Measurements from ENCODE around the gene ANKFY1. TPM values are rescaled to one million over a fixed set of nuclear protein-coding genes. Genes with fewer than 3 reads are reported as not detected.
"Not testable (repeated sequence)": the region's sequence is repeated elsewhere in the genome, so short reads cannot be mapped to it uniquely, and the experiment has no call there.

The ANKFY1 gene
- total RNA-seq, 3 donors from 2014 or later = 36.3 to 44.2 (median 42.1) TPM

DNA sequence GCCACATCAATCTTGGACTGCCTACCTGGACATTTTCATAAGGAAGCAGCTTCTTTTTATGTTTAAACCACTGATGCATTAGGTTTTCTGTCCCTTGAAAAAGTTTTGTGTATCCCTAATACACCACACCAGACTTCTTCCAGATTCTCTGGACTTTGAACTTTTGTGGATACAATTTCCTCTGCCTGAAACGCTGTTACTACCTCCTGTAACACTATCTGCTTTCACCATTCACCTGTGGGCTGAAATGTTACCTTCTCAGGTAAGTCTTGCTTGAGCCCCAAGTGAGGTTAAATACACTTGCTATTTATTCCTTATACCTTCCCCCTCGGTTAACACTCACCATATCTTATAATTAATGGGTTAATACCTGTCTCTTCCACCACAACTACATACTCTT lies 123.7 kb downstream of the ANKFY1 start:
- TF ChIP-seq, protein P1, sequence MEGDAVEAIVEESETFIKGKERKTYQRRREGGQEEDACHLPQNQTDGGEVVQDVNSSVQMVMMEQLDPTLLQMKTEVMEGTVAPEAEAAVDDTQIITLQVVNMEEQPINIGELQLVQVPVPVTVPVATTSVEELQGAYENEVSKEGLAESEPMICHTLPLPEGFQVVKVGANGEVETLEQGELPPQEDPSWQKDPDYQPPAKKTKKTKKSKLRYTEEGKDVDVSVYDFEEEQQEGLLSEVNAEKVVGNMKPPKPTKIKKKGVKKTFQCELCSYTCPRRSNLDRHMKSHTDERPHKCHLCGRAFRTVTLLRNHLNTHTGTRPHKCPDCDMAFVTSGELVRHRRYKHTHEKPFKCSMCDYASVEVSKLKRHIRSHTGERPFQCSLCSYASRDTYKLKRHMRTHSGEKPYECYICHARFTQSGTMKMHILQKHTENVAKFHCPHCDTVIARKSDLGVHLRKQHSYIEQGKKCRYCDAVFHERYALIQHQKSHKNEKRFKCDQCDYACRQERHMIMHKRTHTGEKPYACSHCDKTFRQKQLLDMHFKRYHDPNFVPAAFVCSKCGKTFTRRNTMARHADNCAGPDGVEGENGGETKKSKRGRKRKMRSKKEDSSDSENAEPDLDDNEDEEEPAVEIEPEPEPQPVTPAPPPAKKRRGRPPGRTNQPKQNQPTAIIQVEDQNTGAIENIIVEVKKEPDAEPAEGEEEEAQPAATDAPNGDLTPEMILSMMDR (IDR thresholded peaks at IDR 0.05) = no peak
- TF ChIP-seq POLR2A (IDR thresholded peaks at IDR 0.05) (no peak), POLR2AphosphoS5 (IDR thresholded peaks at IDR 0.05) (no peak)
- H3K27me3 ChIP-seq = no peaks in the 10 kb centered on the region
- H3K36me3 ChIP-seq = no peaks in the 10 kb centered on the region
- H3K27ac ChIP-seq = no peak overlapping the region
- intact Hi-C loops (cut with DNase I; ENCODE audit: low total_unique reads) = loop anchor here (10.0 kb wide), 1 partner anchor 1745 kb away; no protein-coding TSS in a partner anchor
- no peaks in the 10 kb centered on the region for H3K9me3 ChIP-seq
- DNase-seq (ENCODE audit: low spot score in 2 of 2) = no peak
- no peak overlapping the region for H3K4me3 ChIP-seq
- H3K4me1 ChIP-seq = peaks cover 7 to 10% of the 10 kb centered on the region in 2 donors

DNA sequence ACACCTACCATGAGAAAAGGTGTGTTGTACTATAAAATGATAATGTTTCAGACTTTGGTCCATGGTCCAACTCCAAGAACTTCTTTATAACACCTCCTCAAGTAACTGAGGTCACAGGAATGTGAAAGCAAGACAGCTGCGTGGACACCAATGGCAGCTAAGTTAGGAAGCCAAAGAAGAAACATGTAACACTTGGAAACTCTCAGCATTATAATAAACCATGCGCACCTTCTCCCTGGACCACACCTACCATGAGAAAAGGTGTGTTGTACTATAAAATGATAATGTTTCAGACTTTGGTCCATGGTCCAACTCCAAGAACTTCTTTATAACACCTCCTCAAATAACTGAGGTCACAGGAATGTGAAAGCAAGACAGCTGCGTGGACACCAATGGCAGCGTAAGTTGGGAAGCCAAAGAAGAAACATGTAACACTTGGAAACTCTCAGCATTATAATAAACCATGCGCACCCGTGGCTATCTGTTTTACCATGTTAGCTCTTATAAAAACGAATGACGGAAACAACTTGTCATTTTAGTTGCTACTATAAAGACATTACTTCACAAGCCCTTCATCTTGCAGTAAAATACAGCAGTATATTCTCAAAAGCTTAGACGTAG lies 124.8 kb downstream of the ANKFY1 start:
- intact Hi-C loops (cut with DNase I; ENCODE audit: low total_unique reads); H3K36me3 ChIP-seq; H3K27me3 ChIP-seq; DNase-seq (ENCODE audit: low spot score in 2 of 2); H3K27ac ChIP-seq; H3K9me3 ChIP-seq; H3K4me3 ChIP-seq; H3K4me1 ChIP-seq: not testable (repeated sequence)

DNA sequence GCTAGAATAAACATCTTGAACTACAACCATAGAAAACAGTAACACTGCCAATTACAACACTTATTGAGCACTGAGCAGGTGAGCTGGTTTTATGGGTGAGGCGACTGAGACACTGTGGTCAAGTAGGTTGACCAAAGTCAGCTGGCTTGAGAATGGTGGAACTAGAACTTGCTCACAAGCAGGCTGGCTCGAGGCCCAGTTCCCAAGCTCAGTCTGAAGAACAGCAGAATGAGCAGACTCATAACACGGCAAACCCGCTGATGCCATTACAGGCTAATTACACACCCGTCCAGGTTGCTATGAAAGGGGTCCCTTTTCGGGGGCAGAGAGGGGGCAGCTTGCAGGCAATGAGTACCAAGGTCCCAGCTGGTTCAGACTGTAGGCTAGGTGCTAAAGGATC lies 127.4 kb downstream of the ANKFY1 start:
- H3K27ac ChIP-seq = peak overlapping the region in 1 of 2 donors; percentile 40
- H3K4me3 ChIP-seq = no peak overlapping the region
- H3K9me3 ChIP-seq = no peaks in the 10 kb centered on the region
- peak in 1 of 2 donors; percentile 66 for DNase-seq (ENCODE audit: low spot score in 2 of 2)
- peaks cover 4 to 10% of the 10 kb centered on the region in 2 donors for H3K4me1 ChIP-seq
- intact Hi-C loops (cut with DNase I; ENCODE audit: low total_unique reads) = no loop called here
- H3K36me3 ChIP-seq = no peaks in the 10 kb centered on the region
- H3K27me3 ChIP-seq = no peaks in the 10 kb centered on the region
- TF ChIP-seq POLR2AphosphoS5 (IDR thresholded peaks at IDR 0.05) = no peak
- TF ChIP-seq POLR2A (IDR thresholded peaks at IDR 0.05) = no peak
- TF ChIP-seq, protein P1 (IDR thresholded peaks at IDR 0.05) = no peak

DNA sequence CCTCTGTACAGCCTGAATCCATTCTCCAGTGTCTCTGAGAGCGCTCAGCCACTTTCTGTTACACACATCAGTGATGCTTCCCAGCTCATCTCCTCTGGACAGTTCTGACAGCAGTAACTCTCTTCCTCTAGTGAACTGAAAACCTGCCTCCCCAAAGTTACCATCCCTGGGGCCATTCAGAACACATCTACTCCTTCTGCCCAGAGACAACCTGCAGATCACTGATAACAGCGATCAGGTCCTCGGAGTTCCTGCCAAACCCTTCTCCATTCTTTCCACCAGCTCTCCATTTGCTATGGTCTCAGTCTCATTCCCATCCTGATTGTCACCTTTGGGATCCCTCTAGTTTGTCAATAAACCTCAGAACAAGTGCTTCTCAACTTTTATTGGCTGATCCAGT lies 128.3 kb downstream of the ANKFY1 start:
- intact Hi-C loops (cut with DNase I; ENCODE audit: low total_unique reads) = no loop called here
- H3K27ac ChIP-seq = no peak overlapping the region
- H3K4me1 ChIP-seq = peaks cover 0 to 10% of the 10 kb centered on the region in 2 donors
- no peak for DNase-seq (ENCODE audit: low spot score in 2 of 2)
- no peaks in the 10 kb centered on the region for H3K27me3 ChIP-seq
- no peaks in the 10 kb centered on the region for H3K9me3 ChIP-seq
- TF ChIP-seq, protein P1 (IDR thresholded peaks at IDR 0.05) = no peak
- TF ChIP-seq POLR2AphosphoS5 (IDR thresholded peaks at IDR 0.05) = no peak
- no peak for TF ChIP-seq POLR2A (IDR thresholded peaks at IDR 0.05)
- H3K4me3 ChIP-seq = no peak overlapping the region
- no peaks in the 10 kb centered on the region for H3K36me3 ChIP-seq

DNA sequence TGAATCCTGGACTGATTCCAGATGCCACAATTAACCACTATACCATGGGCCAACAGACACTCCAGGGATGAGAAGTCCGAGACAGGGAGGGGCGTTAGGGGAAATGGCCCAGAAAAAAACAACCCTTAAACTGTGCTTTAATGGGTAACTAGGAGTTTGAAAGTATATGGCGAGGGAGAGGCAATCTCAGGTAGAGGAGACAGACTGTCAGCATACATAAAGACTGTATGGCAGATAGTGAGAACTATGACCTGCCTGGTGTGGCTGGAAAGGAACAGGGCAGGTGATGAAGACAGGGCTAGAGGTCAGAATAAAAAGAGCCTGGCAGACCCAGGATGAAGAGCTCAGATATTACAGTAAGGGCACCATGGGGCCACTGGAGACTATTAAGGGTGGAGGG lies 129.1 kb downstream of the ANKFY1 start:
- Histone ChIP-seq H3K4me1 (peaks cover 0 to 10% of the 10 kb centered on the region in 2 donors), H3K27ac (no peak overlapping the region)
- intact Hi-C loops (cut with DNase I; ENCODE audit: low total_unique reads) = no loop called here

More for the DNA sequence above, 129.1 kb downstream of the ANKFY1 start:
- Histone ChIP-seq H3K9me3 (no peaks in the 10 kb centered on the region), H3K27me3 (no peaks in the 10 kb centered on the region), H3K36me3 (no peaks in the 10 kb centered on the region), H3K4me3 (no peak overlapping the region)
- TF ChIP-seq, protein P1 (IDR thresholded peaks at IDR 0.05) = no peak
- TF ChIP-seq POLR2A (IDR thresholded peaks at IDR 0.05) = no peak
- TF ChIP-seq POLR2AphosphoS5 (IDR thresholded peaks at IDR 0.05) = no peak
- no peak for DNase-seq (ENCODE audit: low spot score in 2 of 2)
